Activated CD8-positive, alpha-beta memory T cell treated with anti-CD3 and anti-CD28 coated beads for 36 hours (primary cell): ENCODE measurements around the gene EFNA2. TPM values are rescaled to one million over a fixed set of nuclear protein-coding genes. Genes with fewer than 3 reads are reported as not detected.

Source experiments
- CTCF ChIA-PET: fragments of 350-600 bp; sonication (Branson Sonifier 250); formaldehyde crosslinking; loops from one replicate; lab custom pipeline; 2021; ENCODE audit warnings: antibody characterized with exemption; lab: Charles Lee
- POLR2A ChIA-PET: fragments of 350-600 bp; sonication (Branson Sonifier 250); formaldehyde crosslinking; loops from one replicate; lab custom pipeline; 2021; ENCODE audit warnings: antibody characterized with exemption; lab: Charles Lee
- total RNA-seq, 2 experiments: library from RNA; stranded (reverse); gene quantifications; one replicate each; pipeline ENCODE4 v1.2.3, GENCODE V29; 2021

Gene EFNA2
- total RNA-seq, 2 experiments from 2014 or later: not detected

GRCh38 chr19:1255186-1256161 is 30.2 kb upstream of the EFNA2 start:
- CTCF ChIA-PET: interaction anchor here (6.5 to 17.9 kb wide), 2 partner anchors 12 kb away, joined by 76 to 373 read pairs; partner anchors contain the start of genes ATP5F1D and CIRBP
- POLR2A ChIA-PET: interaction anchor here (0.5 to 1.4 kb wide), 3 partner anchors 11 to 395 kb away, joined by 3 to 4 read pairs (median 4); no protein-coding TSS in a partner anchor

GRCh38 chr19:1256646-1257474 is 28.8 kb upstream of the EFNA2 start:
- POLR2A ChIA-PET: interaction anchor here (0.5 to 1.4 kb wide), 2 partner anchors 10 to 12 kb away, joined by 3 to 4 read pairs; no protein-coding TSS in a partner anchor
- CTCF ChIA-PET: interaction anchor here (6.5 to 17.9 kb wide), 2 partner anchors 11 to 13 kb away, joined by 76 to 373 read pairs; partner anchors contain the start of genes ATP5F1D and CIRBP

- CTCF ChIA-PET: interaction anchor here (0.8 to 17.9 kb wide), 3 partner anchors 10 to 14 kb away, joined by 4 to 373 read pairs (median 76); partner anchors contain the start of genes ATP5F1D and CIRBP
Measured at GRCh38 chr19:1257475-1258162, 28.1 kb upstream of the EFNA2 start.

GRCh38 chr19:1258163-1258492 is 27.5 kb upstream of the EFNA2 start:
- CTCF ChIA-PET: interaction anchor here (0.8 to 17.9 kb wide), 2 partner anchors 13 to 14 kb away, joined by 4 to 373 read pairs; partner anchors contain the start of gene ATP5F1D
- POLR2A ChIA-PET: interaction anchor here (1.0 kb wide), 1 partner anchor 11 kb away, joined by 5 read pairs; the partner anchor contains the start of gene CIRBP

More at GRCh38 chr19:1257475-1258162, 28.1 kb upstream of the EFNA2 start:
- POLR2A ChIA-PET: no interaction called here

- CTCF ChIA-PET: interaction anchor here (17.9 kb wide), 1 partner anchor 15 kb away, joined by 373 read pairs; the partner anchor contains the start of gene ATP5F1D
- POLR2A ChIA-PET: interaction anchor here (1.0 to 1.4 kb wide), 2 partner anchors 10 to 14 kb away, joined by 4 to 5 read pairs; partner anchors contain the start of gene CIRBP
Measured at GRCh38 chr19:1258707-1259205, 26.9 kb upstream of the EFNA2 start.

- ChIA-PET CTCF (interaction anchor here (17.9 kb wide), 1 partner anchor 16 kb away, joined by 373 read pairs; the partner anchor contains the start of gene ATP5F1D), POLR2A (interaction anchor here (0.6 to 2.5 kb wide), 5 partner anchors 9 to 95 kb away, joined by 3 to 20 read pairs (median 4); partner anchors contain the start of gene CIRBP)
Measured at GRCh38 chr19:1259206-1259875, 26.3 kb upstream of the EFNA2 start.

- POLR2A ChIA-PET: interaction anchor here (0.6 to 2.5 kb wide), 7 partner anchors 9 to 233 kb away, joined by 3 to 20 read pairs (median 4); partner anchors contain the start of genes ATP5F1D and CIRBP
- CTCF ChIA-PET: interaction anchor here (0.5 to 17.9 kb wide), 2 partner anchors 16 to 184 kb away, joined by 5 to 373 read pairs; partner anchors contain the start of gene ATP5F1D
Measured at GRCh38 chr19:1259876-1260748, 25.6 kb upstream of the EFNA2 start.

- CTCF ChIA-PET: interaction anchor here (0.5 to 17.9 kb wide), 3 partner anchors 8 to 185 kb away, joined by 5 to 373 read pairs (median 8); partner anchors contain the start of gene ATP5F1D
Measured at GRCh38 chr19:1260749-1261537, 24.7 kb upstream of the EFNA2 start.

GRCh38 chr19:1261538-1261797 is 24.2 kb upstream of the EFNA2 start:
- CTCF ChIA-PET: interaction anchor here (2.0 to 17.9 kb wide), 2 partner anchors 8 to 18 kb away, joined by 8 to 373 read pairs; partner anchors contain the start of gene ATP5F1D
- POLR2A ChIA-PET: interaction anchor here (1.1 to 2.5 kb wide), 5 partner anchors 8 to 171 kb away, joined by 4 to 20 read pairs (median 4); partner anchors contain the start of genes CIRBP and FAM174C

More at GRCh38 chr19:1260749-1261537, 24.7 kb upstream of the EFNA2 start:
- POLR2A ChIA-PET: interaction anchor here (0.9 to 2.5 kb wide), 7 partner anchors 8 to 234 kb away, joined by 3 to 20 read pairs (median 4); partner anchors contain the start of genes ATP5F1D, CIRBP and FAM174C

GRCh38 chr19:1261798-1262622 is 23.7 kb upstream of the EFNA2 start:
- CTCF ChIA-PET: interaction anchor here (2.0 to 17.9 kb wide), 2 partner anchors 9 to 18 kb away, joined by 8 to 373 read pairs; partner anchors contain the start of gene ATP5F1D

GRCh38 chr19:1262623-1263123 is 23.0 kb upstream of the EFNA2 start:
- ChIA-PET POLR2A (interaction anchor here (0.6 to 1.4 kb wide), 2 partner anchors 18 to 95 kb away, joined by 4 to 5 read pairs; no protein-coding TSS in a partner anchor), CTCF (interaction anchor here (2.0 to 17.9 kb wide), 2 partner anchors 10 to 19 kb away, joined by 8 to 373 read pairs; partner anchors contain the start of gene ATP5F1D)

More at GRCh38 chr19:1261798-1262622, 23.7 kb upstream of the EFNA2 start:
- POLR2A ChIA-PET: interaction anchor here (1.1 to 2.5 kb wide), 5 partner anchors 7 to 172 kb away, joined by 4 to 20 read pairs (median 4); partner anchors contain the start of genes CIRBP and FAM174C

- CTCF ChIA-PET: interaction anchor here (17.9 kb wide), 1 partner anchor 19 kb away, joined by 373 read pairs; the partner anchor contains the start of gene ATP5F1D
- POLR2A ChIA-PET: interaction anchor here (0.6 kb wide), 1 partner anchor 95 kb away, joined by 5 read pairs; no protein-coding TSS in a partner anchor
Measured at GRCh38 chr19:1263188-1263587, 22.5 kb upstream of the EFNA2 start.
